ENCODE measurements around the gene SLC46A2. TPM values are rescaled to one million over a fixed set of nuclear protein-coding genes. Genes with fewer than 3 reads are reported as not detected.

SLC46A2 gene
- total RNA-seq, 1 donor from 2014 or later: not detected

- peaks cover 4% of the 10 kb centered on the region for H3K36me3 Mint-ChIP-seq
- H3K4me3 Mint-ChIP-seq: no peak overlapping the region
- DNase-seq (ENCODE audit: low spot score in 2 of 2, unreplicated experiment in 2 of 2): no peak
- peaks cover 8% of the 10 kb centered on the region for H3K4me1 Mint-ChIP-seq
- no peaks in the 10 kb centered on the region for H3K27me3 Mint-ChIP-seq (ENCODE audit: low read depth)
- no peak overlapping the region for H3K27ac Mint-ChIP-seq
- TF ChIP-seq CTCF (IDR thresholded peaks at IDR 0.05; ENCODE audit: unreplicated experiment): no peak
- H3K9me3 Mint-ChIP-seq: no peaks in the 10 kb centered on the region
These were observed 43.9 kb downstream of the SLC46A2 start for GRCh38 chr9:112846528-112847488.

GRCh38 chr9:112844771-112845542, 45.7 kb downstream of the SLC46A2 start:
- H3K9me3 Mint-ChIP-seq: no peaks in the 10 kb centered on the region
- H3K4me3 Mint-ChIP-seq: no peak overlapping the region
- peaks cover 5% of the 10 kb centered on the region for H3K4me1 Mint-ChIP-seq
- no peaks in the 10 kb centered on the region for H3K27me3 Mint-ChIP-seq (ENCODE audit: low read depth)
- H3K27ac Mint-ChIP-seq: no peak overlapping the region
- DNase-seq (ENCODE audit: low spot score in 2 of 2, unreplicated experiment in 2 of 2): peak; percentile 39 to 92
- peak; percentile 98 for TF ChIP-seq CTCF (IDR thresholded peaks at IDR 0.05; ENCODE audit: unreplicated experiment)
- no peaks in the 10 kb centered on the region for H3K36me3 Mint-ChIP-seq

GRCh38 chr9:112842555-112842954, 48.1 kb downstream of the SLC46A2 start:
- peaks cover 15% of the 10 kb centered on the region for H3K9me3 Mint-ChIP-seq
- peaks cover 19% of the 10 kb centered on the region for H3K36me3 Mint-ChIP-seq
- peaks cover 5% of the 10 kb centered on the region for H3K4me1 Mint-ChIP-seq
- no peak overlapping the region for H3K27ac Mint-ChIP-seq
- H3K4me3 Mint-ChIP-seq: no peak overlapping the region
- TF ChIP-seq CTCF (IDR thresholded peaks at IDR 0.05; ENCODE audit: unreplicated experiment): no peak
- no peak for DNase-seq (ENCODE audit: low spot score in 2 of 2, unreplicated experiment in 2 of 2)
- no peaks in the 10 kb centered on the region for H3K27me3 Mint-ChIP-seq (ENCODE audit: low read depth)

GRCh38 chr9:112841261-112841660, 49.4 kb downstream of the SLC46A2 start:
- H3K27ac Mint-ChIP-seq: no peak overlapping the region
- peaks cover 15% of the 10 kb centered on the region for H3K9me3 Mint-ChIP-seq
- DNase-seq (ENCODE audit: low spot score in 2 of 2, unreplicated experiment in 2 of 2): no peak
- peaks cover 5% of the 10 kb centered on the region for H3K4me1 Mint-ChIP-seq
- H3K4me3 Mint-ChIP-seq: no peak overlapping the region
- TF ChIP-seq CTCF (IDR thresholded peaks at IDR 0.05; ENCODE audit: unreplicated experiment): no peak
- no peaks in the 10 kb centered on the region for H3K27me3 Mint-ChIP-seq (ENCODE audit: low read depth)
- H3K36me3 Mint-ChIP-seq: peaks cover 26% of the 10 kb centered on the region

- Mint-ChIP-seq H3K4me3 (no peak overlapping the region), H3K36me3 (peaks cover 26% of the 10 kb centered on the region), H3K27me3 (ENCODE audit: low read depth) (no peaks in the 10 kb centered on the region), H3K27ac (no peak overlapping the region), H3K4me1 (no peaks in the 10 kb centered on the region), H3K9me3 (peaks cover 15% of the 10 kb centered on the region)
- DNase-seq (ENCODE audit: low spot score in 2 of 2, unreplicated experiment in 2 of 2): no peak
- TF ChIP-seq CTCF (IDR thresholded peaks at IDR 0.05; ENCODE audit: unreplicated experiment): no peak
These were observed 51.3 kb downstream of the SLC46A2 start for GRCh38 chr9:112839331-112839730.
